Measurements from ENCODE around the gene DCXR. TPM values are rescaled to one million over a fixed set of nuclear protein-coding genes. Genes with fewer than 3 reads are reported as not detected.

Gene DCXR
- total and polyA plus RNA-seq, 2 of the 13 experiments (the other 11 are each of a cell fraction or from before 2014, with no cell fraction given): 287 to 311 TPM

- TF ChIP-seq ZHX2 (IDR thresholded peaks at IDR 0.05; ENCODE audit: low read depth): peak; percentile 92
- no peak for TF ChIP-seq ZHX2 (CRISPR knock-in tag; IDR thresholded peaks at IDR 0.05; ENCODE audit: borderline replicate concordance)
- no peak for TF ChIP-seq TBX3 (IDR thresholded peaks at IDR 0.05; ENCODE audit: borderline replicate concordance)
- TF ChIP-seq, protein P1, sequence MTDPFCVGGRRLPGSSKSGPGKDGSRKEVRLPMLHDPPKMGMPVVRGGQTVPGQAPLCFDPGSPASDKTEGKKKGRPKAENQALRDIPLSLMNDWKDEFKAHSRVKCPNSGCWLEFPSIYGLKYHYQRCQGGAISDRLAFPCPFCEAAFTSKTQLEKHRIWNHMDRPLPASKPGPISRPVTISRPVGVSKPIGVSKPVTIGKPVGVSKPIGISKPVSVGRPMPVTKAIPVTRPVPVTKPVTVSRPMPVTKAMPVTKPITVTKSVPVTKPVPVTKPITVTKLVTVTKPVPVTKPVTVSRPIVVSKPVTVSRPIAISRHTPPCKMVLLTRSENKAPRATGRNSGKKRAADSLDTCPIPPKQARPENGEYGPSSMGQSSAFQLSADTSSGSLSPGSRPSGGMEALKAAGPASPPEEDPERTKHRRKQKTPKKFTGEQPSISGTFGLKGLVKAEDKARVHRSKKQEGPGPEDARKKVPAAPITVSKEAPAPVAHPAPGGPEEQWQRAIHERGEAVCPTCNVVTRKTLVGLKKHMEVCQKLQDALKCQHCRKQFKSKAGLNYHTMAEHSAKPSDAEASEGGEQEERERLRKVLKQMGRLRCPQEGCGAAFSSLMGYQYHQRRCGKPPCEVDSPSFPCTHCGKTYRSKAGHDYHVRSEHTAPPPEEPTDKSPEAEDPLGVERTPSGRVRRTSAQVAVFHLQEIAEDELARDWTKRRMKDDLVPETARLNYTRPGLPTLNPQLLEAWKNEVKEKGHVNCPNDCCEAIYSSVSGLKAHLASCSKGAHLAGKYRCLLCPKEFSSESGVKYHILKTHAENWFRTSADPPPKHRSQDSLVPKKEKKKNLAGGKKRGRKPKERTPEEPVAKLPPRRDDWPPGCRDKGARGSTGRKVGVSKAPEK (CRISPR knock-in tag; IDR thresholded peaks at IDR 0.05; ENCODE audit: borderline replicate concordance): no peak
- peak; percentile 80 for TF ChIP-seq ZNF607 (CRISPR knock-in tag; IDR thresholded peaks at IDR 0.05; ENCODE audit: borderline replicate concordance)
- peak; percentile 98 for TF ChIP-seq KMT2A (CRISPR knock-in tag; IDR thresholded peaks at IDR 0.05)
- TF ChIP-seq, protein P2, sequence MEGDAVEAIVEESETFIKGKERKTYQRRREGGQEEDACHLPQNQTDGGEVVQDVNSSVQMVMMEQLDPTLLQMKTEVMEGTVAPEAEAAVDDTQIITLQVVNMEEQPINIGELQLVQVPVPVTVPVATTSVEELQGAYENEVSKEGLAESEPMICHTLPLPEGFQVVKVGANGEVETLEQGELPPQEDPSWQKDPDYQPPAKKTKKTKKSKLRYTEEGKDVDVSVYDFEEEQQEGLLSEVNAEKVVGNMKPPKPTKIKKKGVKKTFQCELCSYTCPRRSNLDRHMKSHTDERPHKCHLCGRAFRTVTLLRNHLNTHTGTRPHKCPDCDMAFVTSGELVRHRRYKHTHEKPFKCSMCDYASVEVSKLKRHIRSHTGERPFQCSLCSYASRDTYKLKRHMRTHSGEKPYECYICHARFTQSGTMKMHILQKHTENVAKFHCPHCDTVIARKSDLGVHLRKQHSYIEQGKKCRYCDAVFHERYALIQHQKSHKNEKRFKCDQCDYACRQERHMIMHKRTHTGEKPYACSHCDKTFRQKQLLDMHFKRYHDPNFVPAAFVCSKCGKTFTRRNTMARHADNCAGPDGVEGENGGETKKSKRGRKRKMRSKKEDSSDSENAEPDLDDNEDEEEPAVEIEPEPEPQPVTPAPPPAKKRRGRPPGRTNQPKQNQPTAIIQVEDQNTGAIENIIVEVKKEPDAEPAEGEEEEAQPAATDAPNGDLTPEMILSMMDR (CRISPR knock-in tag; IDR thresholded peaks at IDR 0.05): peak; percentile 42
- peak; percentile 84; the same call in 1 of the 2 replicates for TF ChIP-seq ATF6 (CRISPR knock-in tag; conservative IDR thresholded peaks at IDR 0.05)
- no peak for TF ChIP-seq CEBPB (IDR thresholded peaks at IDR 0.05; ENCODE audit: borderline replicate concordance, low read depth, low read length)
- TF ChIP-seq KAT7 (CRISPR knock-in tag; IDR thresholded peaks at IDR 0.05; ENCODE audit: borderline replicate concordance): peak; percentile 99
- TF ChIP-seq EZH2 (conservative IDR thresholded peaks at IDR 0.05; ENCODE audit: low read depth, low read length): no peak
- no peak for TF ChIP-seq ZSCAN20 (CRISPR knock-in tag; IDR thresholded peaks at IDR 0.05; ENCODE audit: borderline replicate concordance)
- TF ChIP-seq SIN3B (IDR thresholded peaks at IDR 0.05; ENCODE audit: low read length): peak; percentile 86
- TF ChIP-seq PAX8 (CRISPR knock-in tag; IDR thresholded peaks at IDR 0.05; ENCODE audit: borderline replicate concordance): no peak
- peak; percentile 76; the same call in 1 of the 2 replicates for TF ChIP-seq GFI1 (CRISPR knock-in tag; IDR thresholded peaks at IDR 0.05; ENCODE audit: borderline replicate concordance)
- TF ChIP-seq ZNF367 (CRISPR knock-in tag; IDR thresholded peaks at IDR 0.05; ENCODE audit: borderline replicate concordance): 0 out of 2 replicates have a peak, but pooled peaks have one; percentile 53
- no peak for TF ChIP-seq HOXA7 (CRISPR knock-in tag; IDR thresholded peaks at IDR 0.05)
These were observed 28.3 kb upstream of the DCXR start, which contains the start of gene DUS1L (continued) for GRCh38 chr17:82065638-82066303.
